ENCODE results near the gene CIBAR2. TPM values are rescaled to one million over a fixed set of nuclear protein-coding genes. Genes with fewer than 3 reads are reported as not detected.

CIBAR2 gene
- total RNA-seq, 1 donor from 2014 or later, result not detected

GRCh38 chr16:85145188-85145587 is 32.9 kb upstream of the CIBAR2 start:
- H3K27me3 Mint-ChIP-seq (ENCODE audit: unreplicated experiment), result peaks cover 14% of the 10 kb centered on the region
- H3K4me1 Mint-ChIP-seq (ENCODE audit: low read depth, unreplicated experiment), result peaks cover 23% of the 10 kb centered on the region
- DNase-seq, result no peak
- H3K36me3 Mint-ChIP-seq (ENCODE audit: unreplicated experiment), result no peaks in the 10 kb centered on the region
- TF ChIP-seq CTCF (IDR thresholded peaks at IDR 0.05; ENCODE audit: partially characterized antibody, unreplicated experiment), result no peak
- H3K4me3 Mint-ChIP-seq (ENCODE audit: unreplicated experiment), result no peak overlapping the region
- peaks cover 2% of the 10 kb centered on the region for H3K9me3 Mint-ChIP-seq (ENCODE audit: unreplicated experiment)
- no peak overlapping the region for H3K27ac Mint-ChIP-seq (ENCODE audit: unreplicated experiment)

- Mint-ChIP-seq H3K4me3 (ENCODE audit: unreplicated experiment) (no peak overlapping the region), H3K27ac (ENCODE audit: unreplicated experiment) (peak overlapping the region; percentile 29), H3K36me3 (ENCODE audit: unreplicated experiment) (no peaks in the 10 kb centered on the region), H3K27me3 (ENCODE audit: unreplicated experiment) (peaks cover 16% of the 10 kb centered on the region), H3K4me1 (ENCODE audit: low read depth, unreplicated experiment) (peaks cover 21% of the 10 kb centered on the region), H3K9me3 (ENCODE audit: unreplicated experiment) (peaks cover 2% of the 10 kb centered on the region)
- DNase-seq, result no peak
- no peak for TF ChIP-seq CTCF (IDR thresholded peaks at IDR 0.05; ENCODE audit: partially characterized antibody, unreplicated experiment)
Measured at GRCh38 chr16:85144026-85144915, 32.0 kb upstream of the CIBAR2 start.

DNA sequence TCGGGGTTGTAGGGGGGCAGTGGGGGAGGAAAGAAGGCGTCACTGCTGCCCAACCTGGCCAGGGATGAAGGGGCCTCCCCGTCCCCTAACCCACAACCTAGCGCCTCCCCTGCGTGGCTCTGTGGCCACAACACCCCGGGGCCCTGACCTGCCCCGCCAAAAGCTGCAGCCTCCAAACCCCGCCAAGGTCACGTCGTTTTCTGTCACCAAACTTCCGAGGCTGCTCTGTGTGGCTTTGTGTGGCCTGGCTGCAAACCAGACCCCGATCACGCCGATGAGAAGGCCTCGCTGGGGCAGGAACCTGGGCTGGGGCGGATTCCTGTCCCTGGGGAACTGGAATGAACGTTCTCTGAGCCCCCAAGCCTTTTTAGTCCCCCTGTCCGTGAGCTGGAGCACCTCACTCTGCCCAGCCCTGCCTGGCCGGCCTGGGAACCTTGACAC is 30.5 kb upstream of the CIBAR2 start:
- no peak for TF ChIP-seq CTCF (IDR thresholded peaks at IDR 0.05; ENCODE audit: partially characterized antibody, unreplicated experiment)
- H3K27me3 Mint-ChIP-seq (ENCODE audit: unreplicated experiment), result peaks cover 21% of the 10 kb centered on the region
- H3K4me3 Mint-ChIP-seq (ENCODE audit: unreplicated experiment), result no peak overlapping the region
- peaks cover 25% of the 10 kb centered on the region for H3K4me1 Mint-ChIP-seq (ENCODE audit: low read depth, unreplicated experiment)
- no peaks in the 10 kb centered on the region for H3K36me3 Mint-ChIP-seq (ENCODE audit: unreplicated experiment)
- no peak overlapping the region for H3K27ac Mint-ChIP-seq (ENCODE audit: unreplicated experiment)
- H3K9me3 Mint-ChIP-seq (ENCODE audit: unreplicated experiment), result peaks cover 2% of the 10 kb centered on the region
- DNase-seq, result no peak

DNA sequence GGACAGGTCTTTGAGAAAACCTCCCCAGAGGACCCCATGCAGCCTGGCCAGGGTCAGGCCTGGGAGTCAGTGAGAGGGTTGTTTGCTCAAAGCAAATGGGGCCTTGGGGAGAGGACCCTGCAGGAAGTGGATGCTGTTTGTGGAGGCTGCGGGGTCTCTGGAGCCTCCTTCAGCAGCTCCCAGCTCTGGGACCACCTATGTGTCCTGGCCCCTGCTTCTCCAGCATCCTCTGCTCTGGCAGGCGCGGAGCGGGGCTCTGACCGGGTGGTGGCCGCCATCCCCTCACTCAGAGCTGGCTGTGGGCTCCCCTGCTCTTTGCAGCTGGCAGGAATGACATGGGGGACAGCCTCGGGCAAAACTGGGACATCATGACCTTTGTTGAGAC is 29.8 kb upstream of the CIBAR2 start:
- TF ChIP-seq CTCF (IDR thresholded peaks at IDR 0.05; ENCODE audit: partially characterized antibody, unreplicated experiment), result no peak

GRCh38 chr16:85141491-85142128 is 29.3 kb upstream of the CIBAR2 start:
- peaks cover 25% of the 10 kb centered on the region for H3K27me3 Mint-ChIP-seq (ENCODE audit: unreplicated experiment)
- no peak overlapping the region for H3K4me3 Mint-ChIP-seq (ENCODE audit: unreplicated experiment)
- no peak for DNase-seq
- H3K27ac Mint-ChIP-seq (ENCODE audit: unreplicated experiment), result no peak overlapping the region
- no peaks in the 10 kb centered on the region for H3K9me3 Mint-ChIP-seq (ENCODE audit: unreplicated experiment)
- TF ChIP-seq CTCF (IDR thresholded peaks at IDR 0.05; ENCODE audit: partially characterized antibody, unreplicated experiment), result no peak
- H3K36me3 Mint-ChIP-seq (ENCODE audit: unreplicated experiment), result no peaks in the 10 kb centered on the region
- H3K4me1 Mint-ChIP-seq (ENCODE audit: low read depth, unreplicated experiment), result peaks cover 21% of the 10 kb centered on the region

More for the DNA sequence above, 29.8 kb upstream of the CIBAR2 start:
- H3K9me3 Mint-ChIP-seq (ENCODE audit: unreplicated experiment), result no peaks in the 10 kb centered on the region
- DNase-seq, result no peak
- peaks cover 22% of the 10 kb centered on the region for H3K27me3 Mint-ChIP-seq (ENCODE audit: unreplicated experiment)
- H3K36me3 Mint-ChIP-seq (ENCODE audit: unreplicated experiment), result no peaks in the 10 kb centered on the region
- H3K4me1 Mint-ChIP-seq (ENCODE audit: low read depth, unreplicated experiment), result peaks cover 20% of the 10 kb centered on the region
- H3K4me3 Mint-ChIP-seq (ENCODE audit: unreplicated experiment), result no peak overlapping the region
- no peak overlapping the region for H3K27ac Mint-ChIP-seq (ENCODE audit: unreplicated experiment)
